GM06990 (cell line): ENCODE results near the gene LRRC8E.

ENCODE experiments used
- DNase-seq: peaks from one replicate; pipeline ENCODE4 v3.0.0-alpha.2; 2011; ENCODE audit not compliant: insufficient read length; ENCODE audit errors: extremely low read depth
- H3K27me3 ChIP-seq: replicated peaks from 2 replicates; pipeline ENCODE4 v1.6.0; 2011; ENCODE audit warnings: low read length; ENCODE audit not compliant: control insufficient read depth, insufficient read depth
- H3K36me3 ChIP-seq: 2 replicates; pipeline ENCODE4 v1.5.1; 2011; ENCODE audit warnings: low read length; ENCODE audit not compliant: control insufficient read depth, insufficient read depth
- H3K4me3 ChIP-seq: replicated peaks from 2 replicates; pipeline ENCODE4 v1.5.1; 2011; ENCODE audit warnings: low read depth, mild to moderate bottlenecking, control low read depth, low read length
- CTCF ChIP-seq: IDR thresholded peaks from 2 replicates; pipeline ENCODE4 v1.5.1; 2011; ENCODE audit warnings: low read length, control low read depth, mild to moderate bottlenecking, inconsistent platforms; ENCODE audit not compliant: insufficient read depth, poor library complexity, severe bottlenecking

Gene LRRC8E

GRCh38 chr19:7925171-7925851 is 37.0 kb downstream of the LRRC8E start:
- no peaks in the 10 kb centered on the region for H3K27me3 ChIP-seq
- peaks cover 7% of the 10 kb centered on the region for H3K36me3 ChIP-seq
- peak; percentile 78 for DNase-seq
- TF ChIP-seq CTCF: peak; percentile 88
- no peak overlapping the region; the same call in 1 of the 2 replicates for H3K4me3 ChIP-seq

DNA sequence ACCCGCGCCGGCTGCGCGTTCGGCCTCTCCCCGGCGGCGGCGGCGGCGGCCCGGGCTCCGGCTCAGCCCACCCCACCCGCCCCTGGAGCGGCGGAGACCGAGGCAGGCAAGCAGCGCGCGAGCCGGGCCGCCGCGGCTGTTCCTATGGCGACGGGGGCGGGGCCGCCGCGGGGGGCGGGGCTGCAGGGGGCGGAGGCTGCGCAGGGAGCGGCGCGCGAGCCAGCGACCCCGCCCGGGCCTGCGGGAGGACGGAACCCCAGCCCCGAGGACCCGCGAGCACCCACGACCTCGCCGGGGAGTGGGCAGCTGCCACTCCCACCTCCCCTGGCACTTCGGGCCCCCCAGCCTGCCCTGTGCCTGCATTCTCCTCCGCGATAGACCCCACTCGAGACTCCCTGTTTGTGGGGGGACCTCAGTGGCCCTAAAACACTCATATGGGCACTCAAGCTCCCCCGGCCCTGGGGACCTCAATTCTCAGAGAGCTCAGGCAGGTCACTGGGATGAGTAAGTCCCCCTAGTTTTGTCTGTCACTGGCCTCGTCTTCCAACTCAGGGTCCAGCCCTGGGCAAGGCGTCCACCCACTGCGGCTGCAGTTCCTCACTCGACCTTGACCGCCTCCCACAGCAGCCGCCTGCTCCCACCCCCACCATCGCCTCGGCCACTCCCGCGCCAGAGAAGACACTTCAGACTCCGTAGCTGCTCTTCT is 37.9 kb downstream of the LRRC8E start, which contains the start of gene CTXN1:
Gene CTXN1, minus strand, starts transcription at position 115 of the 706 bp plus-strand sequence. CDS start 597 bp downstream, outside the sequence.
- DNase-seq: peak; percentile 56
- H3K27me3 ChIP-seq: no peaks in the 10 kb centered on the region
- no peak for TF ChIP-seq CTCF
- peaks cover 7% of the 10 kb centered on the region for H3K36me3 ChIP-seq
- peak within 1 kb of the TSS; percentile 45 for H3K4me3 ChIP-seq

DNA sequence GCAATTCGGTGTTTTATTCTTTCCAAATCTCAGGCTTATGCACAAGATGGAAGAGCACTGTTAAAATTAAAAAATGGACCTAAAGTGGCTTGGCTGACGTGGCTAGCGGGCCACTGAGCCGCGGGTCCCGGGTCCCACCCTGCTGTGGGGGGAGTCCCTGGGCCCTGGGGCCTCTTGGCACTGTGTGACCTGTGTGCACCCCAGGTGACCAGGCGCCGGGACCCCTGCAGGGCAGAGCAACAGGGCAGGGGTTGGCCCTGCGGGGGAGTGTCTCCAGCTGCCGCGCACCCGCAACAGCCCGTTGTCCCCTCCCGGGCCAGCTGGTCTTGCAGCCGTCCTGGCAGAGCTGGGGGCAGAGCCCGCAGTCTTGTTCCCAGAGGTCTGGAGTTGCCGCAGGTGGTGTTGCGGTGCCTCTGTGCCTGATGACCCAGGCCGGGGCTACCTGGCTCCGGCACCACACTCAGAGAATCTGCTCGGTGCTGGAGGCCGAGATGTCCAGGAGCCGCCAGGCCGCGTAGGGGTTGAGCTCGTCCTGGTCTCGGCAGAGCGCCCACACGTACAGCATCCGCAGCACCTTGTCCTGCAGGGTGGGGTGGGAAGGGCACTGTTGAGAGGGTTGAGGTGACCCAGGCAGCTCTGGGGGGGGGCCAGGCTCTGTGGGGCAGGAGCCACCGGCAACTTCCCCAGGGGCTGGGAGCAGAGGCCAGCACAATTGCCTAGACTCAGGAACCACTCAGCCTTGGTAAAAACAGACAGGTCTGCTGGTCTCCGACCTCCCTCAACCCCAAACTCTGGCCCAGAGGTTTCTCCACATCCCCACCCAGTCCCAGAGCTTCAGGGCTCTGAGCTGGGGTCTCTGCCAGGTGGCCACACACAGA is 38.7 kb downstream of the LRRC8E start:
- no peak overlapping the region for H3K4me3 ChIP-seq

GRCh38 chr19:7927605-7928333 is 39.5 kb downstream of the LRRC8E start:
- H3K27me3 ChIP-seq: no peaks in the 10 kb centered on the region
- no peak overlapping the region for H3K4me3 ChIP-seq
- H3K36me3 ChIP-seq: peaks cover 10% of the 10 kb centered on the region
- no peak for TF ChIP-seq CTCF
- peak; percentile 14 for DNase-seq

More for the DNA sequence above, 38.7 kb downstream of the LRRC8E start:
- peaks cover 7% of the 10 kb centered on the region for H3K36me3 ChIP-seq
- H3K27me3 ChIP-seq: no peaks in the 10 kb centered on the region
- DNase-seq: peak; percentile 31
- TF ChIP-seq CTCF: no peak

DNA sequence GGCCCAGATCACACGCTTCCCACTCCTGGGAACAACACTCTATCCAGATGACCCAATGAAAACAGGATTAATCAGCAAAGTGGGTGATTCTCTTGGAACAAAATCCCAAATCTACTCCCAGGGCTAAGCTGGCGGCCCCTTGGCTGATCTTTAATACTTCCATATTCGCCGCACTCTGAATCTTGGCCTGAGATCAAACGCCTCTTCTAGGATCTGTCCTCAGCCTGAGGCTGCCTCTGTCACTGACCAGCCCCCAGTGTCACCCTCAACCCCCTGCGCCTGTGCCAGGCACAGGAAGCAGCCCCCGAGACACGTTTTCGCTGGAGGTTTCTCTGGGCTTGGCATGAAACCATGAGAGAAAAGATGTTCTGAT is 40.0 kb downstream of the LRRC8E start:
- H3K36me3 ChIP-seq: peaks cover 11% of the 10 kb centered on the region
- TF ChIP-seq CTCF: no peak
- no peak overlapping the region for H3K4me3 ChIP-seq
- DNase-seq: no peak
- H3K27me3 ChIP-seq: no peaks in the 10 kb centered on the region
